PFSK-1 (cell line): ENCODE data around the gene URI1.

Experiments
- FOXP2 ChIP-seq: optimal IDR thresholded peaks from 2 replicates; pipeline ENCODE3; 2011; ENCODE audit warnings: borderline replicate concordance, control low read depth, inconsistent platforms; ENCODE audit not compliant: insufficient read depth; ENCODE audit errors: extremely low read length, extremely low read depth
- POLR2AphosphoS5 ChIP-seq: IDR thresholded peaks from 2 replicates; pipeline ENCODE4 v1.6.1; 2012; ENCODE audit warnings: low read depth, mild to moderate bottlenecking, control low read depth, low read length, moderate library complexity
- REST ChIP-seq, 2 experiments: IDR thresholded peaks; 2 replicates each; pipeline versions ENCODE4 v1.6.1 to v1.8.0; 2011 to 2012; ENCODE audit warnings: low read depth in 2 of 2, low read length in 2 of 2, control low read depth in 1 of 2, inconsistent platforms in 1 of 2, mild to moderate bottlenecking in 1 of 2, moderate library complexity in 1 of 2; ENCODE audit not compliant: insufficient read depth in 1 of 2
- SIN3A ChIP-seq: IDR thresholded peaks from 2 replicates; pipeline ENCODE4 v1.6.1; 2012; ENCODE audit warnings: mild to moderate bottlenecking, low read length, moderate library complexity, borderline replicate concordance; ENCODE audit not compliant: insufficient read depth
- TAF1 ChIP-seq: IDR thresholded peaks from 2 replicates; pipeline ENCODE4 v1.6.1; 2012; ENCODE audit warnings: low read length, control low read depth, borderline replicate concordance; ENCODE audit not compliant: insufficient read depth

DNA sequence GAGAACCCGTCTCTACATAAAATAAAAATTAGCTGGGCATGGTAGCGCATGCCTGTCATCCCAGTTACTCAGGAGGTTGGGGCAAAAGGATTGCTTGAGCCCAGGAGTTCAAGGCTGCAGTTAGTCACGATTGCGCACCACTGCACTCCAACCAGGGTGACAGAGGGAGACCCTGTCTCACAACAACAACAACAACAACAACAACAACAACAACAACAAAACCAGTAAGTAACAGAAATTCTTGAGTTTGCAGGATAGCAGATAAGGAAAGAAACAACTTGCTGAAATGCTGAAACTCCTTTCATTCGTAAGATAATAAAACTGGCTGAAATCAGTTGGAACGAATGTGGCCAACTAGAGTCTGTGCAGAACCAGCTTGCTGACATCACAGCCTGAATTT, 23.1 kb upstream of the URI1 start:
- TF ChIP-seq TAF1 (no peak), REST (IDR thresholded peaks at IDR 0.05; ENCODE audit: insufficient read depth in 1 of 2, low read depth in 2 of 2, low read length in 2 of 2) (no peak), POLR2AphosphoS5 (no peak), SIN3A (no peak), FOXP2 (no peak)
